GM18517 (cell line): Measurements from ENCODE around the gene TAP2.
"Not testable (repeated sequence)": the region's sequence is repeated elsewhere in the genome, so short reads cannot be mapped to it uniquely, and the experiment has no call there.

Experiments
- ATAC-seq: cut with Tn5 transposase; IDR thresholded peaks from one replicate; pipeline ENCODE4 v1.9.1; 2021; ENCODE audit warnings: mild to moderate bottlenecking, moderate library complexity; ENCODE audit not compliant: unreplicated experiment

The TAP2 gene

DNA sequence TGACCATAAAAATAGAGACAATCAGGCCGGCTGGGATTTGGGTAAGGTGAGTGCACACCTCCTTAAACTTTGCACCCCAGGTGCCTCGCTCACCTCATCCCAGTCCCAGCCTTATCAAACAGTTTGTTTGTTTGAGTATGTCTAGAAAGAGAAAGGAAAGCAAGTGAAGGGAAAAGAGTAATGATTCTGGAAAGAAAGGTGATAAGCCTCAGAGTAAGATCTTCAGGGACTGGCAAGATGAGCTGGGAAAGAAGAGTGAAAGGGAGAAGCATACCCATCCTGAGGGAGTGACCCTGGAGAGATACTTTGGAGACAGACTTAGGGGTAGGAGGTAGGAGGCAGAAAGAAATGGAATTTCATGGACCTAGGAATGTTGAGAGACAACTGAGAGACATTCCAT, 1.7 kb downstream of the TAP2 start:
- no peak for ATAC-seq

GRCh38 chr6:32835167-32835893, 3.2 kb downstream of the TAP2 start:
- ATAC-seq: no peak

GRCh38 chr6:32833664-32834063, 4.9 kb downstream of the TAP2 start:
- ATAC-seq: no peak

- ATAC-seq: no peak
Observed at GRCh38 chr6:32832535-32832934, 6.0 kb downstream of the TAP2 start.

DNA sequence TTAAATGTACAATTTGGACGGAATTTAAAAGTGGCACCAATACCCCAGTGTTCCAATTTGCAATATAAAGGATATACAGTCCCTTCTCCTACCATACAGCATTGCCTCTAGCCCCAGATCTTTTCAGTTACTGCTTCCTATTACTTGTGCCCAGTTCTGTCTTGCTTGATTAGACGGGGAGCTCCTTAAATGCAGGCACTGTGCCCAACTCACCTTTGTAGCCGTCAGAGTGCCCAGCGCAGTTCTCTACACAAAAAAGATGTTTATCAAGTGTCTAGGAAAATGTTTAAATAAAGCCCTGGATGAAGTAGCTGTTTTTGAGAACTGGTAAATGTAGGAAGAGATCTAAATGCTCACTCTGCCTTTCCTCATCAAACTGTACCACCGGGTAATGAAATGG, 7.6 kb downstream of the TAP2 start:
- no peak for ATAC-seq

GRCh38 chr6:32830017-32830416, 8.5 kb downstream of the TAP2 start:
- no peak for ATAC-seq

DNA sequence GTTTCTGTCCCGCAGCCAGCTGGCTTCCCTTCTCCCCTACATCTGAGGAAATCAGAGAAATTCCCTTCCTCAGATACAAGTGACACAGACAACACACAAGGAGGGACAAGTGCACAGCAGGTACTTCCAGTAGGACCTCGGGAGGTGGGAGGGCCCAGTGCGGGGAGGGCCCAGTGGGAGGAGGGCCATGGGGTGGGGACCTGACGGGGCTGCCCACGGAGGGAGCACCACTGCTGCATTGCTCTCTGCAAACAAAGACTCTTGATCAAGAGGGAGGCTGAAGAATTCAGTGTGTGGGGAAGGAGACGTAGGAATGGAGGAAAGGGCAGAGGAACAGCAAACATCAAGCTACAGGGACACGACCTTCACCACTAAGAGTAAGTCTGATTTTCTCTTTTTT, 9.0 kb downstream of the TAP2 start:
- no peak for ATAC-seq

DNA sequence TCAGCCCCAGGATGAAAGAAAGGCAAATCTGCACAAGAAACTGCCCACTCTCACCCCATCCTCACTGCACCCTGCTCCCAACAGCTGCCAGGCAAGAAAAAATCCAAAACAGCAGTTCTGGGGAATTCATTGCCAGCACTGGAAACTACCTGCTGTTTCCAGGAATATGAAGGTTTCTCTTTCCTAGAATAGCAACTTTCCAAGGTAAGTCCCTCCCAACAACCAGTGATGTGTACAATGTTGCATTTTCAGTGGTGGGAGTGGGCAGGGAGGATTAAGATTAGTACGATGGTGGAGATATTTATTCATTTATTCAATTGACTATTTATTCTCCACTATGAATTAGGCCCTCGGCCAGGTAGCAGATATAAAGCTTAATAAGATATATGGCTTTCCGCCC, 11.5 kb downstream of the TAP2 start:
- ATAC-seq: no peak

DNA sequence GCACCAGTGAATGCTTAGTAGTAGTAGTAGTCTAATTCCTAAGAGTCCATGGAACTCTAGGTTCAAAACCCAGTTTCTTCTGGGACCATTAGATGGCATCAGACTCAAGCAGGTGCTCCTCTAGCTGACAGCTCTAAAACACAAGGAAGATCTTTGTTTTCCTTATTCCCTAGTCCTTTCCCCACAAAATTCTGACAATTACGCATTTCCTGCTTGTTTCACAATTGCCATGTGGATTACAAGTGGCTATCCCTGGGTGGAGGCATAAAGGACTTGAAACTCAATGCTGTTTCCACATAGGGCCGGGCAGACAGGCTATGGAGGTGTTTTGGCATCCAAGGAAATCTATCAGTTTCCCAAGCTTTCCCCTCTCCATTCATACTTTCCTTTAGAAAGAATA, 12.6 kb downstream of the TAP2 start:
- ATAC-seq: no peak

DNA sequence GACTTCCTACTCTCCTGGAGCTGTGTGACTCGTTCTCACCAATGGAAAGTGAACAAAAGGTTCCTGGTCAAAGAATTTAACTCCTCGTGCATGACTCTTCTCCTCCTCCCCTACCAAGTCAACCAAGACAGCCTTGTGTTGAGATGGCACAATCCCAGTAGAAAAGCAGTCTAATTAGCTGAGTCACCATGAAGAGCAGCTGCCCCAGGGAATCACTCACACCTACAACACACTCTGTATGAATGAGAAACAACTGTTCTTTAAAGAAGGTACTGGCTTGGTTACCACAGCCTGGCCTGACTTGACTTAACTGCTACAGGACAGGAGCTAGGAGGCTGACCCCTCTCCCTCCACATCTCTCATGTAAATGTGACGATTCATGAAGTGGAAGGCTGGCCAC, 18.8 kb downstream of the TAP2 start:
- no peak for ATAC-seq

DNA sequence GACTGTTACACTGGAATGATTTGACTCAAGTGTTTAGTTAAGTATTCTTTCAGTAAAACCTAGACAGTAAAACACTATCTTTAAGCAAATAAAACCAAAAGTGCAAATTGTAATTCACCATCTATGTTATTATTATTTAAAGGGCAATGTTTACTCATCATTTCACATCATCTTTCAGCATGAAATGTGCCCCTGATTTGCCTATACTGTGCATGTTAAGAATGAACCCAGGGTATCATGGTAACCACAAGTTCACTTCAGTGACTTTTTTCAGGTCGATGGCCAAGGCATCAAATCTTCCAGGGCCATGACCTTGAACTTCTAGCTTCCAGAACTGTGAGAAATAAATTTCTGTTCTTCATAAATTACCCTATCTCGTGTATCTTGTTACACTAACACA, 19.7 kb downstream of the TAP2 start:
- ATAC-seq: no peak

DNA sequence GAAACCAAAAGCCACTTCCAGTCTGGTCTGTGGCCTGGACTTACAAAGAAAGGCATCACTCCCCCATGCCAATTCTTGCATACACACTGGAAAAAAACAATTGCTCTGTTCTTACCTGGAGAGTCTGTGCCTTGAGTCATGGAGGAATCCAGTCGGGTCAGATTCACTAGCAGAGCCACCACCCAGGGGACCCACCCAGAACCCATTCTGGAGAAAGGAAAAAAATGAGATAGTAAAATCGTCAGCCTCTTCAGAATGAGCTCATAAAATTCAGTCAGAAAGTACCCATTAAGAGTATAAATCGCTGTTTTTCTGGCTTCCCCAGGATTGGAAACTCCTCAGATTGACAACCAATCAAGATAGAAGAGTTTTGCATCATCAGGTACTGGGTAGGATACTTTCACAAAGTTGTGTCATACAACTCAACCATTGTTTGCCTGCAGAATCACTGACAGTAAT, 21.8 kb downstream of the TAP2 start, which contains the start of gene HLA-DOB:
Gene HLA-DOB (minus strand): TSS at position 257 of the 459 bp plus-strand sequence. CDS start 51 bp downstream, at position 206.
- peak; percentile 49 for ATAC-seq

GRCh38 chr6:32815996-32816395, 22.5 kb downstream of the TAP2 start:
- ATAC-seq: peak; percentile 55

- no peak for ATAC-seq
Observed at GRCh38 chr6:32815115-32815514, 23.4 kb downstream of the TAP2 start.

DNA sequence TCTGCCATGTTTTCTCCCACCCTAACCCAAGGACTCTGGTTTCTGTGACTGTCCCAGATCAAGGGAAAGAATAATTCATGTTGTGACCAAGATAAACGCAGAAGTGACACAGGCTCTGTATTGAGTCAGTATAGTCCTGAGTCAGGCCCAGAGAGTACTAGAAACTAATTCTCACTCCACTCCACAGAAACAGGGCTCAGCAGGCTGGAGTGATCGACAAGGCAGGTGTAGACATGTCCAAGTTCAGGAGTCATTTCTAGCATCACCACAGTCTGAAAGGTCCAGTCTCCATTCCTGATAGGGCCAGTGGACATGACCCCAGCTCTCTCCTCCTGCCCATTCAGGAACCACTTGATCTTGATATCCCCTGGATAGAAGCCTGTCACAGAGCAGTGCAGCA, 24.4 kb downstream of the TAP2 start:
- no peak for ATAC-seq

- no peak for ATAC-seq
Observed at GRCh38 chr6:32809171-32809570, 29.4 kb downstream of the TAP2 start.

DNA sequence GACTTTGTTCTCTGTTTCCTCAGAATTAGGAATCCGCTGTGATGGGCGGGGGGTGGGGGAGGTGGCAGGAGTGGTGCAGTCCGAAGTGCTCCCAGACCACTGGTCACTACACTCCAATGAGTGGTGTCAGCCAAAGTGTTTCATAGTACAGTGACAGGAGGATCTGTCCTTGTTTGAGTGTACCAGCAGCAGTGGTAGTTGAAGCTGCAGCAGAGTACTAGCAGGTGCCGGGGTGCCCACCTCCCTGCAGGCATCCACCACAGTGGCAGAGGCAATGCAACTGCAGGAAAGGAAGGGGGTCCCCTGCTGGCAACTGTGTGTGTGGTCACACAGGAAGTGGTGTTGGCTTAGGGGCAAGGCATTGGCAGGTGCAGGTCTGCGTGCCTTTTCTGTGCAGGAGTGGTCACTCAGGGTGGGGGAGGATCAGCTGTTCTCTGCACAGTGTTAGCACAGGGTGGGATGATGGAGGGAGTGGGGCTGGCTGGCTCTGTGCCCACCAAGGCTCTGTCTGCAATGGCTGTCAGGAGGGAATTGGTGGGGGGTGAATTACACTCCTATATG, 31.4 kb downstream of the TAP2 start:
- ATAC-seq: no peak

DNA sequence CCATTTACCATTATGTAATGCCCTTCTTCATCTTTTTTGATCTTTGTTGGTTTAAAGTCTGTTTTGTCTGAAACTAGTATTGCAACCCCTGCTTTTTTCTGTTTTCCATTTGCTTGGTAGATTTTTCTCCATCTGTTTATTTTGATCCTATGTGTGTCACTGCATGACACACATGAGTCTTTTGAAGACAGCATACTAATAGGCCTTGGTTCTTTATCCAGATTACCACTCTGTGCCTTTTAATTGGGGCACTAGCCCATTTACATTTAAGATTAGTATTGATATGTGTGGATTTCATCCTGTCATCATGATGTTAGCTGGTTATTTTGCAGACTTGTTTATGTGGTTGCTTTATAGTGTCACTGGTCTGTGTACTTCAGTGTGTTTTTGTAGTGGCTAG, 33.1 kb downstream of the TAP2 start:
- ATAC-seq: not testable (repeated sequence)

GRCh38 chr6:32803416-32803815, 35.1 kb downstream of the TAP2 start:
- ATAC-seq: no peak

GRCh38 chr6:32799740-32800139, 38.8 kb downstream of the TAP2 start:
- ATAC-seq: no peak

DNA sequence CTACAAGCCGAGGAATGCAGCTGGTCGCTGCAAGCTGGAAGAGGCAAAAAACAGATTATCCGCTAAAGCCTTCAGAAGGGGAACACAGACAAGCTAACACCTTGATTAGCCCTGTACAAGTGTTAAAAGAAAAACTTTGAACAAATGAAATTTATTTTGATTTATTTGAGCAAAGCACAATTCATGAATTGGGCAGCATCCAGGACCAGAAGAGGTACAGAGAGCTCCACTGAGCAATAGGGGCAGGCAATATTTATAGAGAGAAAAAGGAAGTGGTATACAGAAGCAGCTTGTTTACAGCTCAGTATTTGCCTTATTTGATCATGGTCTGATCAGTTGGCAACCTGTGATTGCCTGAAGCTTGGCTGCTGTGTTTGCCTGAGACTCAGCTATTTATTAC, 39.4 kb downstream of the TAP2 start:
- ATAC-seq: no peak

DNA sequence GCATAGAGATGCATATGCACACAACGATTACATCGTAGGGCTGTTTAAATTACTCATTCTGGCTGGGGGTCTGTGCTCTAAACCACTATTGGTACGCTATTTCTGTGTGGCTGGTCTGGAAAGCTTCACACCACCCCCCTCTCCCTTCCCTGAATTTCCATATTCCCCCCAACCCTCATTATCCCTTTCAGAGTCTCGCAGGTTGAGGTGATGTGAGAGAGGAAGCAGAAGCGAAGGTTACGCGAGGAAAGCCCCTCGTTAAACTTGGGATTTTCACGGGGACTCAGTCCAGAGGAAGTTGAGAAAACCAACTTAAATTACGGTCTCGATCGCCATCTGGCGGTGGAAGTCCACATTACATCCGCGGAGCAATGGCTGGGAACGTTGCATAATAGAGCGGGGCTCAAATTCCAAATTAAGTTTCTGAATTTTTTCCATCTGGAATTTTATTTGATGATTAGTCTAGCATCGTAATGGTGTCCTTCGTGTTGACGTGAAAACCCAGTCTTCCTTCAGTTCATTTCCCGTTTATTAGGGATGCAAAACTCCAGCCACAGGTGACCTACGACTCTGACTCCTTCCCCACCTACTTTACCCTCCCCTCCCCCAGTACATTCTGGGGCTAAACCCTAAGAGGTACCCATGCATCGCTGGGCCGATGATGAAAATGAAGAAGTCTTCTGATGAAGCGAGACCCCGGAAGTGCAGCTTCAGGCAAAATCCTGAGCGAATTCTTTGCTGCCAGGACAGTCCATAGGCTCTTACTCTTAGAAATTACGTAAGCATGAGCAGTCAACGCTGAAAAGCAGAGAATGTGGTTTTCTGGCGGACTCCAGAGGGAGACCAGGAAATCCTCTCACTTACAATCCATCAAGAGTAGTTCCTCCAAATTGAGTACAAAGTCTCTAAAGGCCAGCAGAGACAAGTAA, 41.4 kb downstream of the TAP2 start:
- peak; percentile 74 for ATAC-seq
